HCT116 (cell line): ENCODE data around the gene CYTH2. TPM values are rescaled to one million over a fixed set of nuclear protein-coding genes. Genes with fewer than 3 reads are reported as not detected.

Experiments used
- ATAC-seq: fragments of 200-7000 bp; cut with Tn5 transposase; 2 replicates; pipeline ENCODE4 v1.9.1; 2020; ENCODE audit warnings: mild to moderate bottlenecking, moderate library complexity
- BruUV-seq: library from RNA; stranded (reverse); fragments of 400-500 nt; replicated peaks from 2 replicates; lab custom pipeline; 2021; lab: Mats Ljungman, UMichigan
- CTCF ChIA-PET: fragments of 300-600 bp; sonication (Branson Sonifier 250); formaldehyde crosslinking; loops from one replicate; lab custom pipeline; 2021; ENCODE audit warnings: antibody characterized with exemption; lab: Charles Lee
- POLR2A ChIA-PET: fragments of 300-600, 350-600 bp; sonication (Branson Sonifier 250); formaldehyde crosslinking; loops from one replicate; lab custom pipeline; 2021; ENCODE audit warnings: antibody characterized with exemption; lab: Charles Lee
- RAD21 ChIA-PET, 2 experiments: fragments of 300-600 bp; sonication (Branson Sonifier 250); formaldehyde crosslinking; loops; one replicate each; lab custom pipeline; 2023; ENCODE audit warnings: low total read pairs in 2 of 2; ENCODE audit not compliant: uncharacterized antibody in 2 of 2, unreplicated experiment in 2 of 2, low non-redundant PET in 1 of 2; lab: Charles Lee
- DNase-seq: peaks from one replicate; pipeline ENCODE4 v3.0.0-alpha.2; 2010; ENCODE audit warnings: low read depth, low spot score
- H2AFZ ChIP-seq: fragments of 200-600 bp; shearing (Covaris generic), sonication (generic); 2 replicates; pipeline ENCODE4 v1.6.1; 2017; ENCODE audit warnings: low read depth, mixed run types, mixed read lengths, antibody characterized with exemption, low read length; ENCODE audit not compliant: poor library complexity, severe bottlenecking
- H3K27ac ChIP-seq: 2 replicates; pipeline ENCODE4 v1.5.1; 2012; ENCODE audit warnings: low read depth, low read length
- H3K27me3 ChIP-seq: fragments of 200-600 bp; sonication (generic); 2 replicates; pipeline ENCODE4 v1.6.1; 2016; ENCODE audit warnings: mixed run types, low read length, mixed read lengths; ENCODE audit not compliant: insufficient read depth
- H3K36me3 ChIP-seq, 2 experiments: fragments of 200-500 bp in 1 of 2; fragments of 200-600 bp in 1 of 2; sonication (Bioruptor generic) in 1 of 2; sonication (generic) in 1 of 2; 2 replicates each; pipeline versions ENCODE4 v1.5.1 to v1.6.1; 2014 to 2016; ENCODE audit warnings: low read length in 2 of 2, inconsistent platforms in 1 of 2, mixed read lengths in 1 of 2, mixed run types in 1 of 2; ENCODE audit not compliant: insufficient read depth in 2 of 2, control insufficient read depth in 1 of 2
- H3K4me1 ChIP-seq, 2 experiments: fragments of 200-600 bp in 1 of 2; sonication (generic) in 1 of 2; 2 replicates each; pipeline versions ENCODE4 v1.5.1 to v1.6.1; 2012 to 2017; ENCODE audit warnings: low read length in 2 of 2, inconsistent platforms in 1 of 2, mild to moderate bottlenecking in 1 of 2, mixed read lengths in 1 of 2, mixed run types in 1 of 2, moderate library complexity in 1 of 2; ENCODE audit not compliant: insufficient read depth in 2 of 2, control insufficient read depth in 1 of 2
- H3K4me2 ChIP-seq: fragments of 200-600 bp; sonication (generic); 2 replicates; pipeline ENCODE4 v1.6.1; 2017; ENCODE audit warnings: mixed run types, low read length, mixed read lengths
- H3K4me3 ChIP-seq, 2 experiments: fragments of 200-600 bp in 1 of 2; sonication (generic) in 1 of 2; replicated peaks in 1 of 2; 2 replicates each; pipeline ENCODE4 v1.5.1; 2011 to 2016; ENCODE audit warnings: low read length in 2 of 2, control low read depth in 1 of 2, low read depth in 1 of 2, mild to moderate bottlenecking in 1 of 2, mixed read lengths in 1 of 2, mixed run types in 1 of 2
- H3K79me2 ChIP-seq: fragments of 200-600 bp; sonication (generic); 2 replicates; pipeline ENCODE4 v1.6.1; 2017; ENCODE audit warnings: mild to moderate bottlenecking, mixed run types, low read length, moderate library complexity, mixed read lengths; ENCODE audit not compliant: insufficient read depth
- H3K9ac ChIP-seq: fragments of 200-600 bp; sonication (generic); 2 replicates; pipeline ENCODE4 v1.6.1; 2016; ENCODE audit warnings: low read length, mixed read lengths
- H3K9me2 ChIP-seq: fragments of 200-600 bp; sonication (generic), shearing (Covaris generic); 2 replicates; pipeline ENCODE4 v1.6.1; 2017; ENCODE audit warnings: mixed run types, mild to moderate bottlenecking, moderate library complexity; ENCODE audit not compliant: insufficient read depth
- H3K9me3 ChIP-seq, 2 experiments: fragments of 200-500 bp in 1 of 2; fragments of 200-600 bp in 1 of 2; sonication (Bioruptor generic) in 1 of 2; sonication (generic) in 1 of 2; 2 replicates each; pipeline ENCODE4 v1.6.1; 2014 to 2017; ENCODE audit warnings: low read length in 2 of 2, mixed read lengths in 2 of 2, inconsistent platforms in 1 of 2, low read depth in 1 of 2, mild to moderate bottlenecking in 1 of 2, mixed run types in 1 of 2, moderate library complexity in 1 of 2; ENCODE audit not compliant: control insufficient read depth in 1 of 2, insufficient read depth in 1 of 2
- H4K20me1 ChIP-seq: fragments of 200-600 bp; sonication (generic), shearing (Covaris generic); 2 replicates; pipeline ENCODE4 v1.6.1; 2017; ENCODE audit warnings: mixed run types, mild to moderate bottlenecking, moderate library complexity; ENCODE audit not compliant: insufficient read depth
- ATF3 ChIP-seq: IDR thresholded peaks from 2 replicates; pipeline ENCODE4 v1.6.1; 2012
- CEBPB ChIP-seq: IDR thresholded peaks from 2 replicates; pipeline ENCODE4 v1.6.1; 2012; ENCODE audit warnings: low read depth
- CTCF ChIP-seq, 3 experiments: fragments of 200-600 bp in 1 of 3; sonication (generic) in 1 of 3; IDR thresholded peaks in 2 of 3; conservative IDR thresholded peaks in 1 of 3; 2 replicates each; pipeline ENCODE4 v1.5.1; 2012 to 2017; ENCODE audit warnings: low read depth in 2 of 3, low read length in 2 of 3, antibody characterized with exemption in 1 of 3, borderline replicate concordance in 1 of 3, control low read depth in 1 of 3, mild to moderate bottlenecking in 1 of 3, mixed read lengths in 1 of 3, mixed run types in 1 of 3, moderate library complexity in 1 of 3; ENCODE audit not compliant: insufficient read depth in 1 of 3
- EGR1 ChIP-seq: IDR thresholded peaks from 2 replicates; pipeline ENCODE4 v1.6.1; 2012; ENCODE audit warnings: low read depth
- ELF1 ChIP-seq: IDR thresholded peaks from 2 replicates; pipeline ENCODE4 v1.6.1; 2012; ENCODE audit warnings: low read depth, borderline replicate concordance
- EZH2 ChIP-seq: fragments of 200-600 bp; sonication (generic); IDR thresholded peaks from 2 replicates; pipeline ENCODE4 v1.6.1; 2017; ENCODE audit warnings: antibody characterized with exemption, mixed run types
- EZH2phosphoT487 ChIP-seq: fragments of 200-600 bp; IDR thresholded peaks from 2 replicates; pipeline ENCODE4 v1.6.1; 2018; ENCODE audit warnings: antibody characterized with exemption, borderline replicate concordance
- POLR2AphosphoS5 ChIP-seq: IDR thresholded peaks from 2 replicates; pipeline ENCODE4 v1.6.1; 2011; ENCODE audit warnings: mild to moderate bottlenecking, low read depth, low read length, moderate library complexity
- RAD21 ChIP-seq: IDR thresholded peaks from 2 replicates; pipeline ENCODE4 v1.6.1; 2012; ENCODE audit warnings: low read depth, mild to moderate bottlenecking
- SIN3A ChIP-seq: IDR thresholded peaks from 2 replicates; pipeline ENCODE4 v1.6.1; 2012; ENCODE audit warnings: low read depth
- SP1 ChIP-seq: IDR thresholded peaks from 2 replicates; pipeline ENCODE4 v1.6.1; 2012; ENCODE audit warnings: low read depth
- SRF ChIP-seq: IDR thresholded peaks from 2 replicates; pipeline ENCODE4 v1.6.1; 2012; ENCODE audit warnings: low read depth
- YY1 ChIP-seq: IDR thresholded peaks from 2 replicates; pipeline ENCODE4 v1.6.1; 2011; ENCODE audit warnings: low read length, low read depth, moderate library complexity, mild to moderate bottlenecking; ENCODE audit not compliant: insufficient replicate concordance; ENCODE audit errors: extremely low read depth
- ZBTB33 ChIP-seq: IDR thresholded peaks from 2 replicates; pipeline ENCODE4 v1.6.1; 2011; ENCODE audit warnings: mild to moderate bottlenecking, low read length, moderate library complexity; ENCODE audit not compliant: insufficient replicate concordance; ENCODE audit errors: extremely low read depth
- ZFX ChIP-seq: fragments of 450-650 bp; IDR thresholded peaks from 2 replicates; pipeline ENCODE4 v1.6.1; 2017
- ZNF274 ChIP-seq: fragments of 200-500 bp; sonication (Bioruptor generic); IDR thresholded peaks from 2 replicates; pipeline ENCODE4 v1.6.1; 2014; ENCODE audit warnings: mild to moderate bottlenecking, low read depth, low read length, inconsistent platforms
- intact Hi-C: fragments of 100-400 bp; cut with micrococcal nuclease; formaldehyde crosslinking; loops from 2 replicates; pipeline ENCODE4 v1.10.0; 2022
- total RNA-seq: library from RNA; stranded (reverse); gene quantifications from one replicate; pipeline ENCODE4 v1.2.1, GENCODE V29; 2021; ENCODE audit not compliant: unreplicated experiment
- TF ChIP-seq, protein P1 (sequence below): IDR thresholded peaks from 2 replicates; pipeline ENCODE4 v1.6.1; 2012; ENCODE audit warnings: low read depth

The CYTH2 gene
- total RNA-seq, 1 experiment from 2014 or later = 75.3 TPM

DNA sequence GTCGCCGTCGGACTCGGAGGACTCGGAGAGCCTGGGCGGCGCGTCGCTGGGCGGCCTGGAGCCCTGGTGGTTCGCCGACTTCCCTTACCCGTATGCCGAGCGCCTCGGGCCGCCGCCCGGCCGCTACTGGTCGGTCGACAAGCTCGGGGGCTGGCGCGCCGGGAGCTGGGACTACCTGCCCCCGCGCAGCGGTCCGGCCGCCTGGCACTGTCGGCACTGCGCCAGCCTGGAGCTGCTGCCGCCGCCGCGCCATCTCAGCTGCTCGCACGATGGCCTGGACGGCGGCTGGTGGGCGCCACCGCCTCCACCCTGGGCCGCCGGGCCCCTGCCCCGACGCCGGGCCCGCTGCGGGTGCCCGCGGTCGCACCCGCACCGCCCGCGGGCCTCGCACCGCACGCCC lies 25.9 kb upstream of the CYTH2 start:
- Histone ChIP-seq H3K27me3 (no peaks in the 10 kb centered on the region), H3K9ac (no peak overlapping the region), H3K4me2 (no peak overlapping the region), H3K27ac (no peak overlapping the region), H2AFZ (no peak overlapping the region), H3K9me3 (no peaks in the 10 kb centered on the region), H3K9me2 (no peaks in the 10 kb centered on the region), H3K4me3 (no peak overlapping the region), H4K20me1 (no peaks in the 10 kb centered on the region), H3K79me2 (peaks cover 24% of the 10 kb centered on the region), H3K36me3 (peaks cover 9 to 13% of the 10 kb centered on the region in 2 experiments), H3K4me1 (peaks cover 8 to 20% of the 10 kb centered on the region in 2 experiments)
- intact Hi-C loops = no loop called here
- ATAC-seq = no peak
- DNase-seq = no peak
- no peak for TF ChIP-seq CTCF (IDR thresholded peaks at IDR 0.05 in 2 of 3, conservative IDR thresholded peaks at IDR 0.05 in 1 of 3; ENCODE audit: borderline replicate concordance in 1 of 3, insufficient read depth in 1 of 3, low read depth in 2 of 3, low read length in 2 of 3)
- no peak for TF ChIP-seq EZH2
- no peak for TF ChIP-seq EGR1
- no peak for TF ChIP-seq RAD21
- no peak for TF ChIP-seq POLR2AphosphoS5
- TF ChIP-seq EZH2phosphoT487 = no peak
- TF ChIP-seq SIN3A = no peak
- no peak for TF ChIP-seq ZBTB33
- no peak for TF ChIP-seq SRF
- TF ChIP-seq ATF3 = no peak
- TF ChIP-seq ELF1 = no peak
- TF ChIP-seq, protein P1, sequence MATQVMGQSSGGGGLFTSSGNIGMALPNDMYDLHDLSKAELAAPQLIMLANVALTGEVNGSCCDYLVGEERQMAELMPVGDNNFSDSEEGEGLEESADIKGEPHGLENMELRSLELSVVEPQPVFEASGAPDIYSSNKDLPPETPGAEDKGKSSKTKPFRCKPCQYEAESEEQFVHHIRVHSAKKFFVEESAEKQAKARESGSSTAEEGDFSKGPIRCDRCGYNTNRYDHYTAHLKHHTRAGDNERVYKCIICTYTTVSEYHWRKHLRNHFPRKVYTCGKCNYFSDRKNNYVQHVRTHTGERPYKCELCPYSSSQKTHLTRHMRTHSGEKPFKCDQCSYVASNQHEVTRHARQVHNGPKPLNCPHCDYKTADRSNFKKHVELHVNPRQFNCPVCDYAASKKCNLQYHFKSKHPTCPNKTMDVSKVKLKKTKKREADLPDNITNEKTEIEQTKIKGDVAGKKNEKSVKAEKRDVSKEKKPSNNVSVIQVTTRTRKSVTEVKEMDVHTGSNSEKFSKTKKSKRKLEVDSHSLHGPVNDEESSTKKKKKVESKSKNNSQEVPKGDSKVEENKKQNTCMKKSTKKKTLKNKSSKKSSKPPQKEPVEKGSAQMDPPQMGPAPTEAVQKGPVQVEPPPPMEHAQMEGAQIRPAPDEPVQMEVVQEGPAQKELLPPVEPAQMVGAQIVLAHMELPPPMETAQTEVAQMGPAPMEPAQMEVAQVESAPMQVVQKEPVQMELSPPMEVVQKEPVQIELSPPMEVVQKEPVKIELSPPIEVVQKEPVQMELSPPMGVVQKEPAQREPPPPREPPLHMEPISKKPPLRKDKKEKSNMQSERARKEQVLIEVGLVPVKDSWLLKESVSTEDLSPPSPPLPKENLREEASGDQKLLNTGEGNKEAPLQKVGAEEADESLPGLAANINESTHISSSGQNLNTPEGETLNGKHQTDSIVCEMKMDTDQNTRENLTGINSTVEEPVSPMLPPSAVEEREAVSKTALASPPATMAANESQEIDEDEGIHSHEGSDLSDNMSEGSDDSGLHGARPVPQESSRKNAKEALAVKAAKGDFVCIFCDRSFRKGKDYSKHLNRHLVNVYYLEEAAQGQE = no peak
- TF ChIP-seq CEBPB = no peak
- no peak for TF ChIP-seq SP1
- TF ChIP-seq YY1 = no peak
- no peak for TF ChIP-seq ZFX
- no peak for TF ChIP-seq ZNF274
- BruUV-seq = no TSS peak
- ChIA-PET POLR2A (no interaction called here), CTCF (no interaction called here), RAD21 (no interaction called here)
